ENCODE results near the gene RAPH1. TPM values are rescaled to one million over a fixed set of nuclear protein-coding genes. Genes with fewer than 3 reads are reported as not detected.

The RAPH1 gene
- total RNA-seq, 1 experiment from 2014 or later = 114 TPM

DNA sequence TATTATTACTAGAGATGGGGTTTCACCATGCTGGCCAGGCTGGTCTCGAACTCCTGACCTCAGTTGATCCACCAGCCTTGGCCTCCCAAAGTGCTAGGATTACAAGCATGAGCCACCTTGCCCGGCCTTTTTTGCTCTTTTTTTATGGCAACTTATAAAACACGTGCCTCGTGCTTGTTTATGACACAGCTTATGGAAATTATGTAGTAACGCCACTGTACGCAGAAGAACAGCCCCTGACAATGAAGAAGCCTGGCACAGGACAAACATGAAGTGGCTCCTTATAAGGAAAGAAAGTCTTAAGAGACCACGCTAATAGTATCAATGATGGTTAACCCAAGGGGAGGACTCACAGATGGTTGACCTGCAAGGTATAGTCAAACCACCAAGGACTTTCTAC is 37.2 kb upstream of the RAPH1 start:
- no peaks in the 10 kb centered on the region for H3K36me3 ChIP-seq (ENCODE audit: control insufficient read depth, insufficient read depth, low read length)
- no peaks in the 10 kb centered on the region for H3K9me3 Mint-ChIP-seq (ENCODE audit: unreplicated experiment)
- no peaks in the 10 kb centered on the region for H3K4me1 ChIP-seq
- ChIA-PET CTCF (no interaction called here), POLR2A (no interaction called here)
- DNase-seq = no peak
- no peaks in the 10 kb centered on the region for H3K27me3 Mint-ChIP-seq (ENCODE audit: insufficient read depth, unreplicated experiment)
- H3K36me3 Mint-ChIP-seq (ENCODE audit: insufficient read depth, unreplicated experiment) = no peaks in the 10 kb centered on the region
- peaks cover 16% of the 10 kb centered on the region for H3K4me1 Mint-ChIP-seq (ENCODE audit: low read depth, unreplicated experiment)
- no TSS peak for BruUV-seq (replicated peaks)
- intact Hi-C loops (cut with micrococcal nuclease; ENCODE audit: unreplicated experiment) = no loop called here
- no peaks in the 10 kb centered on the region for H3K27me3 ChIP-seq (replicated peaks; ENCODE audit: control insufficient read depth, insufficient read depth, low read length)
- H3K4me3 Mint-ChIP-seq (ENCODE audit: unreplicated experiment) = no peak overlapping the region
- H3K27ac Mint-ChIP-seq (ENCODE audit: unreplicated experiment) = no peak overlapping the region
- H3K9me3 ChIP-seq = no peaks in the 10 kb centered on the region
- TF ChIP-seq, protein P1, sequence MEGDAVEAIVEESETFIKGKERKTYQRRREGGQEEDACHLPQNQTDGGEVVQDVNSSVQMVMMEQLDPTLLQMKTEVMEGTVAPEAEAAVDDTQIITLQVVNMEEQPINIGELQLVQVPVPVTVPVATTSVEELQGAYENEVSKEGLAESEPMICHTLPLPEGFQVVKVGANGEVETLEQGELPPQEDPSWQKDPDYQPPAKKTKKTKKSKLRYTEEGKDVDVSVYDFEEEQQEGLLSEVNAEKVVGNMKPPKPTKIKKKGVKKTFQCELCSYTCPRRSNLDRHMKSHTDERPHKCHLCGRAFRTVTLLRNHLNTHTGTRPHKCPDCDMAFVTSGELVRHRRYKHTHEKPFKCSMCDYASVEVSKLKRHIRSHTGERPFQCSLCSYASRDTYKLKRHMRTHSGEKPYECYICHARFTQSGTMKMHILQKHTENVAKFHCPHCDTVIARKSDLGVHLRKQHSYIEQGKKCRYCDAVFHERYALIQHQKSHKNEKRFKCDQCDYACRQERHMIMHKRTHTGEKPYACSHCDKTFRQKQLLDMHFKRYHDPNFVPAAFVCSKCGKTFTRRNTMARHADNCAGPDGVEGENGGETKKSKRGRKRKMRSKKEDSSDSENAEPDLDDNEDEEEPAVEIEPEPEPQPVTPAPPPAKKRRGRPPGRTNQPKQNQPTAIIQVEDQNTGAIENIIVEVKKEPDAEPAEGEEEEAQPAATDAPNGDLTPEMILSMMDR (IDR thresholded peaks at IDR 0.05; ENCODE audit: insufficient read depth in 1 of 2, low read depth in 1 of 2, low read length in 1 of 2, severe bottlenecking in 1 of 2, unreplicated experiment in 1 of 2) = no peak
- no peak overlapping the region for H3K4me3 ChIP-seq (ENCODE audit: low read depth, low read length)

DNA sequence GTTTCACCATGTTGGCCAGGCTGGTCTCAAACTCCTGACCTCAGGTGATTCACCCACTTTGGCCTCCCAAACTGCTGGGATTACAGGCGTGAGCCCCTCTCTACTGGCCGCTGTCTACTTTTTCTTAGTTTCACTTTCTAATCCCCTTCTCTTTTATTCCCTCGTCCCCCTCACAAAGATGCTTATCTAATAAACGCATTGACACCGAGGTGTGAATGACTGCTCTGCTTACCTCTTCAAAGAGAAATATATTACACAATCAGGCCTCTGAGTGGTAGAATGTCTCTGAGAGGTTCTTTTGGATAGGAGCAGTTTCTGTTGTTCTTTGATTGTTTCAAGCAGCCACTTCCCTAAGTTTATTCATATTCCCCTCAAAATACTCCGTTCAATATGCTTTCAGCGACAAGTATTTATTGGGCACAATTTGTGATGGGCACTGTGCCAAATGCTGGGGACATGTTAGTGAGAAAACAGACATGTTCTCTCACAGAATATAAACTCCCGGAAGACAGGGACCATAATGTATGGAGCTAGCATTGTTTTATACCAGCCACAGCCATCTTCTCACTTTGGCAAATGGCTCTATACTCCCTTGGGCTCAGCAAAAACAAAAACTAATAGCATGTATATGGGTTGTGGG is 34.7 kb upstream of the RAPH1 start:
- no peak for DNase-seq
- Histone ChIP-seq H3K36me3 (ENCODE audit: control insufficient read depth, insufficient read depth, low read length) (no peaks in the 10 kb centered on the region), H3K4me3 (ENCODE audit: low read depth, low read length) (no peak overlapping the region), H3K9me3 (no peaks in the 10 kb centered on the region), H3K4me1 (no peaks in the 10 kb centered on the region), H3K27me3 (replicated peaks; ENCODE audit: control insufficient read depth, insufficient read depth, low read length) (no peaks in the 10 kb centered on the region)
- ChIA-PET POLR2A (no interaction called here), CTCF (no interaction called here)
- no TSS peak for BruUV-seq (replicated peaks)
- TF ChIP-seq, protein P1 (IDR thresholded peaks at IDR 0.05; ENCODE audit: insufficient read depth in 1 of 2, low read depth in 1 of 2, low read length in 1 of 2, severe bottlenecking in 1 of 2, unreplicated experiment in 1 of 2) = no peak
- intact Hi-C loops (cut with micrococcal nuclease; ENCODE audit: unreplicated experiment) = no loop called here
- Mint-ChIP-seq H3K27me3 (ENCODE audit: insufficient read depth, unreplicated experiment) (no peaks in the 10 kb centered on the region), H3K4me1 (ENCODE audit: low read depth, unreplicated experiment) (peaks cover 7% of the 10 kb centered on the region), H3K9me3 (ENCODE audit: unreplicated experiment) (no peaks in the 10 kb centered on the region), H3K27ac (ENCODE audit: unreplicated experiment) (no peak overlapping the region), H3K36me3 (ENCODE audit: insufficient read depth, unreplicated experiment) (no peaks in the 10 kb centered on the region), H3K4me3 (ENCODE audit: unreplicated experiment) (no peak overlapping the region)

DNA sequence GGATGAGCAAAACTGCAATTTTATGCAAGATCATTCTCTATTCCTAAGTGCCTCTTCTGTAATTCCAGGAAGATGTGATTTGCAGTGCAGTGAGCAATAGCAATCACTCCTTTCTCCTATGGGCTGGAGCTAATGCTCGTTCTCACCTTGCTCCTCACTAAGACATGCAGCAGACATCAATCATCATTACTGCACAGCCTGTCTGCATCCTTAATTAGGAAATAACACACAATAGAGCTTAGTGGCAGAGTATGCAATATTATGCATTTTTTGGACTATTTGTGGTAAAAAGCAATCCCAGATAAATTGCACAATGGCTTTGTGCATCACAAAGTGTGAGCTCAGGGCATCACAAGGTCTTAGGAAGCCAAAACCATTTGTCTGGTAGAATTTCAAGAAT is 32.6 kb upstream of the RAPH1 start:
- H3K27ac Mint-ChIP-seq (ENCODE audit: unreplicated experiment) = no peak overlapping the region
- H3K4me3 ChIP-seq (ENCODE audit: low read depth, low read length) = no peak overlapping the region
- no peaks in the 10 kb centered on the region for H3K9me3 Mint-ChIP-seq (ENCODE audit: unreplicated experiment)
- H3K4me1 Mint-ChIP-seq (ENCODE audit: low read depth, unreplicated experiment) = no peaks in the 10 kb centered on the region
- H3K27me3 Mint-ChIP-seq (ENCODE audit: insufficient read depth, unreplicated experiment) = no peaks in the 10 kb centered on the region
- H3K27me3 ChIP-seq (replicated peaks; ENCODE audit: control insufficient read depth, insufficient read depth, low read length) = no peaks in the 10 kb centered on the region
- POLR2A ChIA-PET = no interaction called here
- no peaks in the 10 kb centered on the region for H3K36me3 ChIP-seq (ENCODE audit: control insufficient read depth, insufficient read depth, low read length)
- intact Hi-C loops (cut with micrococcal nuclease; ENCODE audit: unreplicated experiment) = no loop called here
- no peaks in the 10 kb centered on the region for H3K36me3 Mint-ChIP-seq (ENCODE audit: insufficient read depth, unreplicated experiment)
- no peaks in the 10 kb centered on the region for H3K4me1 ChIP-seq
- CTCF ChIA-PET = no interaction called here
- no peak overlapping the region for H3K4me3 Mint-ChIP-seq (ENCODE audit: unreplicated experiment)
- no peaks in the 10 kb centered on the region for H3K9me3 ChIP-seq
- BruUV-seq (replicated peaks) = no TSS peak
- TF ChIP-seq, protein P1 (IDR thresholded peaks at IDR 0.05; ENCODE audit: insufficient read depth in 1 of 2, low read depth in 1 of 2, low read length in 1 of 2, severe bottlenecking in 1 of 2, unreplicated experiment in 1 of 2) = no peak
- no peak for DNase-seq

Data from Caco-2 (cell line).